ENCODE data around the gene PINK1. TPM values are rescaled to one million over a fixed set of nuclear protein-coding genes. Genes with fewer than 3 reads are reported as not detected.

Gene PINK1
- total RNA-seq, 1 donor from 2014 or later: 32.0 TPM

DNA sequence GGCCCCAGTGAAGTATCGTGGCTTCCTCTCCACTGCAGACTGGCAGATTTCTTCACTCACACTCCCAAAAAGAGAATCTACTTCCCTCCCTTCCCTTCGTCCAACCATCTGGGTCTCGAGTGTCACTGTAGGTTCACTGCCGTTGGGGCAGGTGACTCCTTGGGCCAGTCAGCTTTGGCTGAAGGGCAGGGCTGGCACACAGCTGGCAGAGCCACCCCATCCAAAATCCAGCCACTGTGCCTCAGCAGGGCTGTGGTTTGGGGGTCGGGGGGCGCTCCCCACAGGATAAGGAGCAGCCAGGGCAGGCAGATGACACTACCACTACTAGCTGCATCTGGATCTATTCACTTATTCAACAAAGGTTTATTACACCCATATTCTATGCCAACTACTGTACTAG is 9.8 kb downstream of the PINK1 start:
- Mint-ChIP-seq H3K9me3 (ENCODE audit: unreplicated experiment) (peaks cover 2% of the 10 kb centered on the region), H3K27ac (ENCODE audit: unreplicated experiment) (no peak overlapping the region), H3K4me1 (ENCODE audit: low read depth, unreplicated experiment) (no peaks in the 10 kb centered on the region), H3K27me3 (ENCODE audit: unreplicated experiment) (no peaks in the 10 kb centered on the region), H3K36me3 (ENCODE audit: unreplicated experiment) (peaks cover 6% of the 10 kb centered on the region), H3K4me3 (ENCODE audit: unreplicated experiment) (no peak overlapping the region)
- TF ChIP-seq, protein P1, sequence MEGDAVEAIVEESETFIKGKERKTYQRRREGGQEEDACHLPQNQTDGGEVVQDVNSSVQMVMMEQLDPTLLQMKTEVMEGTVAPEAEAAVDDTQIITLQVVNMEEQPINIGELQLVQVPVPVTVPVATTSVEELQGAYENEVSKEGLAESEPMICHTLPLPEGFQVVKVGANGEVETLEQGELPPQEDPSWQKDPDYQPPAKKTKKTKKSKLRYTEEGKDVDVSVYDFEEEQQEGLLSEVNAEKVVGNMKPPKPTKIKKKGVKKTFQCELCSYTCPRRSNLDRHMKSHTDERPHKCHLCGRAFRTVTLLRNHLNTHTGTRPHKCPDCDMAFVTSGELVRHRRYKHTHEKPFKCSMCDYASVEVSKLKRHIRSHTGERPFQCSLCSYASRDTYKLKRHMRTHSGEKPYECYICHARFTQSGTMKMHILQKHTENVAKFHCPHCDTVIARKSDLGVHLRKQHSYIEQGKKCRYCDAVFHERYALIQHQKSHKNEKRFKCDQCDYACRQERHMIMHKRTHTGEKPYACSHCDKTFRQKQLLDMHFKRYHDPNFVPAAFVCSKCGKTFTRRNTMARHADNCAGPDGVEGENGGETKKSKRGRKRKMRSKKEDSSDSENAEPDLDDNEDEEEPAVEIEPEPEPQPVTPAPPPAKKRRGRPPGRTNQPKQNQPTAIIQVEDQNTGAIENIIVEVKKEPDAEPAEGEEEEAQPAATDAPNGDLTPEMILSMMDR (IDR thresholded peaks at IDR 0.05; ENCODE audit: partially characterized antibody, unreplicated experiment): no peak
- no peak for DNase-seq

DNA sequence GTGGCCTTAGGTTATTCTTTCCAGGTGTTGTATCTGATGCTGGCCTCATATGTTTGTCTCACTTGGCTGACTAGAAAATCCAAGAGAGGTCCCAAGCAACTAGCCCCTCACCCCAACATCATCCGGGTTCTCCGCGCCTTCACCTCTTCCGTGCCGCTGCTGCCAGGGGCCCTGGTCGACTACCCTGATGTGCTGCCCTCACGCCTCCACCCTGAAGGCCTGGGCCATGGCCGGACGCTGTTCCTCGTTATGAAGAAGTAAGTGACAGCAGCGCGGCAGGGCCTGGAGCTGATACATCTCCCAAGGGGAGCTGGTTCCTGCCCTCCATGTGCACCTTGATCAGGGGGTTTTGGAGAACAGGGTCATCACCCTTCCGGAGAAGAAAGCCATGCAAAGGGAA is 11.2 kb downstream of the PINK1 start:
- H3K27ac Mint-ChIP-seq (ENCODE audit: unreplicated experiment): no peak overlapping the region
- peaks cover 2% of the 10 kb centered on the region for H3K27me3 Mint-ChIP-seq (ENCODE audit: unreplicated experiment)
- DNase-seq: no peak
- TF ChIP-seq, protein P1 (IDR thresholded peaks at IDR 0.05; ENCODE audit: partially characterized antibody, unreplicated experiment): no peak
- H3K4me3 Mint-ChIP-seq (ENCODE audit: unreplicated experiment): no peak overlapping the region
- peaks cover 2% of the 10 kb centered on the region for H3K9me3 Mint-ChIP-seq (ENCODE audit: unreplicated experiment)
- peaks cover under 1% of the 10 kb centered on the region for H3K4me1 Mint-ChIP-seq (ENCODE audit: low read depth, unreplicated experiment)
- peaks cover 5% of the 10 kb centered on the region for H3K36me3 Mint-ChIP-seq (ENCODE audit: unreplicated experiment)

DNA sequence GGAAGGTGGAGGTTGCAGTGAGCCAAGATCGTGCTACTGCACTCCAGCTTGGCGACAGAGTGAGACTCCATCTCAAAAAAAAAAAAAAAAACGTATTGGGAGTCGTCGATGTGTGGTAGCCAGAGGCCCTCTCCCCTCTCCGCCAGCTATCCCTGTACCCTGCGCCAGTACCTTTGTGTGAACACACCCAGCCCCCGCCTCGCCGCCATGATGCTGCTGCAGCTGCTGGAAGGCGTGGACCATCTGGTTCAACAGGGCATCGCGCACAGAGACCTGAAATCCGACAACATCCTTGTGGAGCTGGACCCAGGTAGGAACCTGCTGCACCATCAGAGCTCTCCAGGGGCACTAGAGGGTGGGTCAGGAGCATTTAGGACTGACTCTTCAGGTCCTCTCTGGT is 12.2 kb downstream of the PINK1 start:
- DNase-seq: no peak
- TF ChIP-seq, protein P1 (IDR thresholded peaks at IDR 0.05; ENCODE audit: partially characterized antibody, unreplicated experiment): no peak
- H3K27me3 Mint-ChIP-seq (ENCODE audit: unreplicated experiment): peaks cover 2% of the 10 kb centered on the region
- H3K4me3 Mint-ChIP-seq (ENCODE audit: unreplicated experiment): no peak overlapping the region
- H3K27ac Mint-ChIP-seq (ENCODE audit: unreplicated experiment): no peak overlapping the region
- H3K4me1 Mint-ChIP-seq (ENCODE audit: low read depth, unreplicated experiment): peaks cover 10% of the 10 kb centered on the region
- peaks cover 5% of the 10 kb centered on the region for H3K9me3 Mint-ChIP-seq (ENCODE audit: unreplicated experiment)
- peaks cover 10% of the 10 kb centered on the region for H3K36me3 Mint-ChIP-seq (ENCODE audit: unreplicated experiment)

DNA sequence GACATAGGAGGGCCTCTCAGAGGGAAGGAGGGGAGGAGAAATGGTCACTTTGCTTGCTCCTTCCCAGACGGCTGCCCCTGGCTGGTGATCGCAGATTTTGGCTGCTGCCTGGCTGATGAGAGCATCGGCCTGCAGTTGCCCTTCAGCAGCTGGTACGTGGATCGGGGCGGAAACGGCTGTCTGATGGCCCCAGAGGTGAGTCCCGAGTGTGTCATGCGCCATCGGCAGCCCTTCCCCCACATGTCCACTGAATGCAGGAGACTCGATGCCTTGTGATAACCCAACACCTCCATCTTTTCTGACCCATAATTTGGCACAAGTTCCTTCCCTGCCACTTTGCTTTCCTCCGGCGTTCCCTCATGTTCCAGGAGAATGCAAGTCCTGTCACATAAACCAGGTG is 15.2 kb downstream of the PINK1 start:
- Mint-ChIP-seq H3K27me3 (ENCODE audit: unreplicated experiment) (peaks cover 4% of the 10 kb centered on the region), H3K4me3 (ENCODE audit: unreplicated experiment) (no peak overlapping the region), H3K36me3 (ENCODE audit: unreplicated experiment) (peaks cover 6% of the 10 kb centered on the region), H3K27ac (ENCODE audit: unreplicated experiment) (no peak overlapping the region), H3K4me1 (ENCODE audit: low read depth, unreplicated experiment) (peaks cover 16% of the 10 kb centered on the region), H3K9me3 (ENCODE audit: unreplicated experiment) (peaks cover 2% of the 10 kb centered on the region)
- DNase-seq: no peak
- TF ChIP-seq, protein P1 (IDR thresholded peaks at IDR 0.05; ENCODE audit: partially characterized antibody, unreplicated experiment): no peak

DNA sequence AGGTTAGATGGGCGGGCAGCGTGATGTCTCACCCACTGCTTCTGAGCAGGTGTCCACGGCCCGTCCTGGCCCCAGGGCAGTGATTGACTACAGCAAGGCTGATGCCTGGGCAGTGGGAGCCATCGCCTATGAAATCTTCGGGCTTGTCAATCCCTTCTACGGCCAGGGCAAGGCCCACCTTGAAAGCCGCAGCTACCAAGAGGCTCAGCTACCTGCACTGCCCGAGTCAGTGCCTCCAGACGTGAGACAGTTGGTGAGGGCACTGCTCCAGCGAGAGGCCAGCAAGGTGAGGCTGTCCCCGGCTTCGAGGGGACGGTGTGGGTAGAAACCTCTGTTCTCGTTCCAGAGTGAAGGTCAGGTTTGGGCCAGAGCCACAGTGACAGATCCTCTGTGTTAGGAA is 15.7 kb downstream of the PINK1 start:
- peaks cover 2% of the 10 kb centered on the region for H3K9me3 Mint-ChIP-seq (ENCODE audit: unreplicated experiment)
- H3K4me1 Mint-ChIP-seq (ENCODE audit: low read depth, unreplicated experiment): peaks cover 16% of the 10 kb centered on the region
- H3K27me3 Mint-ChIP-seq (ENCODE audit: unreplicated experiment): peaks cover 4% of the 10 kb centered on the region
- TF ChIP-seq, protein P1 (IDR thresholded peaks at IDR 0.05; ENCODE audit: partially characterized antibody, unreplicated experiment): no peak
- H3K27ac Mint-ChIP-seq (ENCODE audit: unreplicated experiment): no peak overlapping the region
- H3K4me3 Mint-ChIP-seq (ENCODE audit: unreplicated experiment): peak overlapping the region; percentile 16
- peaks cover 6% of the 10 kb centered on the region for H3K36me3 Mint-ChIP-seq (ENCODE audit: unreplicated experiment)
- no peak for DNase-seq

All from glutamatergic neuron (in vitro differentiated cells).